NOMO-1 treated with DMSO at 0.1 percent for 48 hours (cell line): ENCODE measurements around the gene DIS3L2.
A peak's percentile ranks its signal among the peaks of the same experiment; 100 is the strongest.
"Not testable (repeated sequence)": the region's sequence is repeated elsewhere in the genome, so short reads cannot be mapped to it uniquely, and the experiment has no call there.

Experiments
- DNase-seq: peaks from one replicate; lab custom pipeline; 2025; ENCODE audit not compliant: unreplicated experiment; lab: John Stamatoyannopoulos, UW

The DIS3L2 gene

GRCh38 chr2:232113821-232114220 lies 152.3 kb downstream of the DIS3L2 start:
- no peak for DNase-seq

GRCh38 chr2:232115728-232116361 lies 154.3 kb downstream of the DIS3L2 start:
- DNase-seq = not testable (repeated sequence)

GRCh38 chr2:232116852-232117251 lies 155.3 kb downstream of the DIS3L2 start:
- no peak for DNase-seq

GRCh38 chr2:232117413-232117812 lies 155.9 kb downstream of the DIS3L2 start:
- no peak for DNase-seq

- DNase-seq = no peak
Measured at GRCh38 chr2:232120911-232121310, 159.4 kb downstream of the DIS3L2 start.

GRCh38 chr2:232124309-232124708 lies 162.8 kb downstream of the DIS3L2 start:
- DNase-seq = no peak

GRCh38 chr2:232126301-232127099 lies 165.0 kb downstream of the DIS3L2 start:
- peak; percentile 70 for DNase-seq

- DNase-seq = no peak
Measured at GRCh38 chr2:232129483-232129882, 168.0 kb downstream of the DIS3L2 start.

GRCh38 chr2:232132181-232132580 lies 170.7 kb downstream of the DIS3L2 start:
- no peak for DNase-seq

- DNase-seq = no peak
Measured at GRCh38 chr2:232133078-232133477, 171.6 kb downstream of the DIS3L2 start.

- DNase-seq = no peak
Measured at GRCh38 chr2:232134939-232135338, 173.4 kb downstream of the DIS3L2 start.

GRCh38 chr2:232137356-232138147 lies 176.0 kb downstream of the DIS3L2 start:
- DNase-seq = no peak

GRCh38 chr2:232138441-232138840 lies 176.9 kb downstream of the DIS3L2 start:
- DNase-seq = no peak

- no peak for DNase-seq
Measured at GRCh38 chr2:232139171-232139594, 177.7 kb downstream of the DIS3L2 start.

- no peak for DNase-seq
Measured at GRCh38 chr2:232139786-232140562, 178.5 kb downstream of the DIS3L2 start.

GRCh38 chr2:232141591-232141990 lies 180.1 kb downstream of the DIS3L2 start:
- no peak for DNase-seq

- DNase-seq = peak; percentile 4
Measured at GRCh38 chr2:232142049-232142448, 180.5 kb downstream of the DIS3L2 start.

GRCh38 chr2:232142502-232142901 lies 181.0 kb downstream of the DIS3L2 start:
- no peak for DNase-seq

GRCh38 chr2:232146294-232146693 lies 184.8 kb downstream of the DIS3L2 start:
- no peak for DNase-seq

- no peak for DNase-seq
Measured at GRCh38 chr2:232147440-232148077, 186.0 kb downstream of the DIS3L2 start.
